CD4-positive, alpha-beta memory T cell (primary cell): Measurements from ENCODE around the gene SPRR2D. TPM values are rescaled to one million over a fixed set of nuclear protein-coding genes. Genes with fewer than 3 reads are reported as not detected.
"Not testable (repeated sequence)": the region's sequence is repeated elsewhere in the genome, so short reads cannot be mapped to it uniquely, and the experiment has no call there.

Experiments used
- CTCF ChIA-PET: fragments of 350-600 bp; sonication (Branson Sonifier 250); formaldehyde crosslinking; loops from one replicate; lab custom pipeline; 2021; ENCODE audit warnings: inconsistent platforms; ENCODE audit not compliant: partially characterized antibody; lab: Charles Lee
- POLR2A ChIA-PET: fragments of 350-600 bp; sonication (Branson Sonifier 250); formaldehyde crosslinking; loops from one replicate; lab custom pipeline; 2021; ENCODE audit not compliant: partially characterized antibody; lab: Charles Lee
- DNase-seq, 5 donors: peaks; one replicate each; pipeline versions ENCODE4 v3.0.0 to v3.0.0-alpha.2; 2020 to 2022; ENCODE audit warnings: mixed read lengths in 1 of 5
- H3K27ac ChIP-seq: one replicate; pipeline ENCODE4 v1.7.0; 2013; ENCODE audit warnings: low read depth, low read length
- H3K27me3 ChIP-seq: 2 replicates; pipeline ENCODE4 v1.7.0; 2013; ENCODE audit warnings: mild to moderate bottlenecking, low read length, moderate library complexity; ENCODE audit not compliant: insufficient read depth
- H3K36me3 ChIP-seq: 2 replicates; pipeline ENCODE4 v1.7.0; 2013; ENCODE audit warnings: mild to moderate bottlenecking, low read length, moderate library complexity; ENCODE audit not compliant: insufficient read depth
- H3K4me1 ChIP-seq: 2 replicates; pipeline ENCODE4 v1.7.0; 2013; ENCODE audit warnings: mild to moderate bottlenecking, low read length, moderate library complexity; ENCODE audit not compliant: insufficient read depth
- H3K4me3 ChIP-seq, 2 donors: one replicate each; pipeline ENCODE4 v1.7.0; 2013; ENCODE audit warnings: low read length in 2 of 2, mild to moderate bottlenecking in 1 of 2
- H3K9me3 ChIP-seq, 2 donors: one replicate each; pipeline ENCODE4 v1.7.0; 2013; ENCODE audit warnings: low read length in 2 of 2, control low read depth in 1 of 2; ENCODE audit not compliant: control insufficient read depth in 1 of 2
- H3K27ac Mint-ChIP-seq, 7 donors: one replicate each; pipeline ENCODE4 v1.8.0; 2020 to 2021; ENCODE audit warnings: mixed read lengths in 7 of 7, mild to moderate bottlenecking in 6 of 7, inconsistent platforms in 3 of 7, moderate library complexity in 3 of 7
- H3K27me3 Mint-ChIP-seq, 2 donors: one replicate each; pipeline ENCODE4 v1.8.0; 2020 to 2021; ENCODE audit warnings: mixed read lengths in 2 of 2
- H3K36me3 Mint-ChIP-seq, 2 donors: one replicate each; pipeline ENCODE4 v1.8.0; 2020 to 2021; ENCODE audit warnings: mixed read lengths in 2 of 2, inconsistent platforms in 1 of 2, mild to moderate bottlenecking in 1 of 2
- H3K4me1 Mint-ChIP-seq, 4 donors: one replicate each; pipeline ENCODE4 v1.8.0; 2020 to 2021; ENCODE audit warnings: mixed read lengths in 4 of 4, mild to moderate bottlenecking in 1 of 4
- H3K4me3 Mint-ChIP-seq, 8 donors: one replicate each; pipeline ENCODE4 v1.8.0; 2020 to 2021; ENCODE audit warnings: mixed read lengths in 8 of 8, mild to moderate bottlenecking in 7 of 8, moderate library complexity in 6 of 8, inconsistent platforms in 3 of 8
- H3K9me3 Mint-ChIP-seq, 8 donors: one replicate each; pipeline ENCODE4 v1.8.0; 2020 to 2021; ENCODE audit warnings: mixed read lengths in 8 of 8, mild to moderate bottlenecking in 5 of 8, inconsistent platforms in 3 of 8, moderate library complexity in 1 of 8
- intact Hi-C: fragments of 100-400 bp; cut with micrococcal nuclease; formaldehyde crosslinking; loops from one replicate; pipeline ENCODE4 v1.15.1; 2023
- polyA plus RNA-seq, 2 donors: library from polyadenylated mRNA; unstranded; fragments of 300-500 nt; fragmentation: Illumina TruSeq; gene quantifications; one replicate each; pipeline ENCODE4 v1.2.3, GENCODE V29; 2021
- total RNA-seq, 2 experiments: library from RNA; stranded (reverse); gene quantifications; one replicate each; pipeline ENCODE4 v1.2.3, GENCODE V29; 2021

The SPRR2D gene
- total and polyA plus RNA-seq, 4 experiments from 2014 or later: not detected

- H3K27ac ChIP-seq, POLR2A ChIA-PET, H3K36me3 Mint-ChIP-seq, H3K4me1 Mint-ChIP-seq, H3K27me3 Mint-ChIP-seq, H3K9me3 ChIP-seq, H3K4me1 ChIP-seq, CTCF ChIA-PET, H3K4me3 ChIP-seq, H3K27me3 ChIP-seq, H3K4me3 Mint-ChIP-seq, H3K9me3 Mint-ChIP-seq, H3K27ac Mint-ChIP-seq, DNase-seq, intact Hi-C loops, H3K36me3 ChIP-seq: not testable (repeated sequence)
These were observed 29.6 kb downstream of the SPRR2D start for GRCh38 chr1:153011235-153011758.

GRCh38 chr1:153001382-153001781 lies 39.5 kb downstream of the SPRR2D start, which contains the start of gene SPRR3:
TSS of gene SPRR3 (plus strand) at chr1:153001749. CDS start at chr1:153003021, 1,272 bp downstream.
- Mint-ChIP-seq H3K36me3 (no peaks in the 10 kb centered on the region), H3K4me1 (no peaks in the 10 kb centered on the region), H3K9me3 (peaks cover 0 to 2% (median 0%) of the 10 kb centered on the region in 8 donors), H3K27ac (no peak within 1 kb of the TSS), H3K4me3 (no peak within 1 kb of the TSS), H3K27me3 (peaks cover 10 to 16% of the 10 kb centered on the region in 2 donors)
- Histone ChIP-seq H3K27me3 (no peaks in the 10 kb centered on the region), H3K27ac (no peak within 1 kb of the TSS), H3K36me3 (no peaks in the 10 kb centered on the region), H3K4me3 (no peak within 1 kb of the TSS), H3K4me1 (no peaks in the 10 kb centered on the region), H3K9me3 (no peaks in the 10 kb centered on the region)
- no peak for DNase-seq
- intact Hi-C loops: no loop called here
- POLR2A ChIA-PET: no interaction called here
- CTCF ChIA-PET: no interaction called here

GRCh38 chr1:153000294-153000693 lies 40.6 kb downstream of the SPRR2D start:
- no peaks in the 10 kb centered on the region for H3K4me1 ChIP-seq
- DNase-seq: no peak
- POLR2A ChIA-PET: no interaction called here
- H3K9me3 Mint-ChIP-seq: peaks cover 0 to 5% (median under 1%) of the 10 kb centered on the region in 8 donors
- H3K27ac Mint-ChIP-seq: no peak overlapping the region
- no peaks in the 10 kb centered on the region for H3K9me3 ChIP-seq
- no peak overlapping the region for H3K4me3 Mint-ChIP-seq
- CTCF ChIA-PET: no interaction called here
- intact Hi-C loops: no loop called here
- peaks cover 14 to 20% of the 10 kb centered on the region in 2 donors for H3K27me3 Mint-ChIP-seq
- no peak overlapping the region for H3K4me3 ChIP-seq
- H3K27ac ChIP-seq: no peak overlapping the region
- H3K27me3 ChIP-seq: no peaks in the 10 kb centered on the region
- H3K4me1 Mint-ChIP-seq: no peaks in the 10 kb centered on the region
- no peaks in the 10 kb centered on the region for H3K36me3 Mint-ChIP-seq
- no peaks in the 10 kb centered on the region for H3K36me3 ChIP-seq

GRCh38 chr1:152999818-153000217 lies 41.1 kb downstream of the SPRR2D start:
- Histone ChIP-seq H3K27ac (no peak overlapping the region), H3K4me1 (no peaks in the 10 kb centered on the region), H3K4me3 (no peak overlapping the region), H3K36me3 (no peaks in the 10 kb centered on the region), H3K9me3 (no peaks in the 10 kb centered on the region), H3K27me3 (no peaks in the 10 kb centered on the region)
- Mint-ChIP-seq H3K4me3 (no peak overlapping the region), H3K4me1 (no peaks in the 10 kb centered on the region), H3K27ac (no peak overlapping the region), H3K9me3 (peaks cover 0 to 8% (median 2%) of the 10 kb centered on the region in 8 donors), H3K27me3 (peaks cover 14 to 20% of the 10 kb centered on the region in 2 donors), H3K36me3 (no peaks in the 10 kb centered on the region)
- DNase-seq: no peak
- ChIA-PET POLR2A (no interaction called here), CTCF (no interaction called here)
- intact Hi-C loops: no loop called here

- H3K9me3 Mint-ChIP-seq: peaks cover 0 to 9% (median 3%) of the 10 kb centered on the region in 8 donors
- no peak for DNase-seq
- no peaks in the 10 kb centered on the region for H3K4me1 Mint-ChIP-seq
- no peak overlapping the region for H3K27ac Mint-ChIP-seq
- H3K9me3 ChIP-seq: no peaks in the 10 kb centered on the region
- no peaks in the 10 kb centered on the region for H3K4me1 ChIP-seq
- H3K27ac ChIP-seq: no peak overlapping the region
- H3K4me3 Mint-ChIP-seq: no peak overlapping the region
- peaks cover 16 to 19% of the 10 kb centered on the region in 2 donors for H3K27me3 Mint-ChIP-seq
- no peaks in the 10 kb centered on the region for H3K36me3 ChIP-seq
- no peaks in the 10 kb centered on the region for H3K27me3 ChIP-seq
- ChIA-PET CTCF (no interaction called here), POLR2A (no interaction called here)
- intact Hi-C loops: no loop called here
- no peaks in the 10 kb centered on the region for H3K36me3 Mint-ChIP-seq
- no peak overlapping the region for H3K4me3 ChIP-seq
These were observed 42.4 kb downstream of the SPRR2D start for GRCh38 chr1:152998476-152998875.

GRCh38 chr1:152997901-152998300 lies 43.0 kb downstream of the SPRR2D start:
- ChIA-PET POLR2A (no interaction called here), CTCF (no interaction called here)
- no peak overlapping the region for H3K27ac ChIP-seq
- Mint-ChIP-seq H3K27ac (no peak overlapping the region), H3K36me3 (no peaks in the 10 kb centered on the region), H3K4me1 (no peaks in the 10 kb centered on the region), H3K4me3 (no peak overlapping the region), H3K9me3 (peaks cover 0 to 9% (median 3%) of the 10 kb centered on the region in 8 donors), H3K27me3 (peaks cover 16 to 19% of the 10 kb centered on the region in 2 donors)
- no peaks in the 10 kb centered on the region for H3K36me3 ChIP-seq
- H3K27me3 ChIP-seq: no peaks in the 10 kb centered on the region
- H3K4me3 ChIP-seq: no peak overlapping the region
- intact Hi-C loops: no loop called here
- H3K4me1 ChIP-seq: no peaks in the 10 kb centered on the region
- H3K9me3 ChIP-seq: no peaks in the 10 kb centered on the region
- no peak for DNase-seq

GRCh38 chr1:152996633-152997400 lies 44.1 kb downstream of the SPRR2D start:
- Mint-ChIP-seq H3K9me3 (peaks cover 0 to 9% (median 3%) of the 10 kb centered on the region in 8 donors), H3K4me1 (no peaks in the 10 kb centered on the region), H3K4me3 (no peak overlapping the region), H3K36me3 (no peaks in the 10 kb centered on the region), H3K27me3 (peaks cover 16 to 19% of the 10 kb centered on the region in 2 donors), H3K27ac (no peak overlapping the region)
- Histone ChIP-seq H3K36me3 (no peaks in the 10 kb centered on the region), H3K9me3 (no peaks in the 10 kb centered on the region), H3K27me3 (no peaks in the 10 kb centered on the region), H3K4me1 (no peaks in the 10 kb centered on the region), H3K27ac (no peak overlapping the region), H3K4me3 (no peak overlapping the region)
- POLR2A ChIA-PET: no interaction called here
- no peak for DNase-seq
- CTCF ChIA-PET: no interaction called here
- intact Hi-C loops: no loop called here
